ENCODE measurements around the gene IP6K3. TPM values are rescaled to one million over a fixed set of nuclear protein-coding genes. Genes with fewer than 3 reads are reported as not detected.

The IP6K3 gene
- polyA plus RNA-seq, 3 donors: not detected

DNA sequence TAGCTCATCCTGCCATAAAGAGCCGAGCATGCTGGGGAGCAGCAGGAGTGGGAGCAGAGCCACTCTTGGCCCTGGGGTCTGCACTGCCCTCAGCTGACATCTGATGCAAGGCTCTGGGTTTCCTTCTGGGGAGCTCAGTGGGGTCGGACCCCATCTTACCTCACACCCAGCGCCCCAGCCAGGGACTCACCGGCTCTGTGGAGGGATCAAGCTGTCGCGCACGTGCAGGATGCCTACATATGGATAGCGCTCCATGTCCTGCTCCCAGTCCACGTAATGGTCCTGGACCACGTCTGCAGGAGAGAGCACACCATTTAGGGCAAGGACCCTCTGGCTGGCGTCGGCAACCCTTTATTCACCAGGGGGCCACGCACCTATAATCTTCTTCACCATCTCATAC is 30.1 kb upstream of the IP6K3 start:
- no peaks in the 10 kb centered on the region for H3K9me3 Mint-ChIP-seq
- peaks cover 0 to 2% (median 0%) of the 10 kb centered on the region in 3 donors for H3K27me3 Mint-ChIP-seq (ENCODE audit: low read depth in 3 of 3)
- H3K9me3 ChIP-seq (replicated peaks in 1 of 2; ENCODE audit: control insufficient read depth in 1 of 2, insufficient read depth in 1 of 2, low read length in 2 of 2): no peaks in the 10 kb centered on the region
- no peak overlapping the region for H2AFZ ChIP-seq (ENCODE audit: insufficient read depth, low read depth, low read length, poor library complexity, severe bottlenecking)
- no peaks in the 10 kb centered on the region for H3K79me2 ChIP-seq (ENCODE audit: insufficient read depth, low read length)
- over 99% methylated on average over 13 of the region's 13 CpGs for WGBS (ENCODE audit: insufficient coverage)
- no peak overlapping the region for H3K4me2 ChIP-seq (replicated peaks; ENCODE audit: extremely low read depth, low read length, poor library complexity, severe bottlenecking)
- no peak overlapping the region for H3K9ac ChIP-seq (ENCODE audit: insufficient read depth, low read length, poor library complexity, severe bottlenecking)
- no peak for DNase-seq
- intact Hi-C loops (cut with micrococcal nuclease): loop anchor here (5.0 to 10.0 kb wide), 2 partner anchors 41 to 378 kb away; no protein-coding TSS in a partner anchor
- peaks cover 0 to 1% of the 10 kb centered on the region in 2 donors for H3K4me1 ChIP-seq (ENCODE audit: control insufficient read depth in 1 of 2, insufficient read depth in 2 of 2, low read length in 2 of 2)
- no peak overlapping the region for H3K4me3 ChIP-seq (replicated peaks in 1 of 3; ENCODE audit: low read depth in 2 of 3, low read length in 3 of 3)
- no peak overlapping the region for H3K27ac ChIP-seq (ENCODE audit: low read depth in 1 of 2, low read length in 2 of 2)
- peaks cover 91 to 99% of the 10 kb centered on the region in 2 donors for H3K36me3 ChIP-seq (replicated peaks in 1 of 2; ENCODE audit: control insufficient read depth in 1 of 2, insufficient read depth in 2 of 2, low read length in 2 of 2)
- H4K20me1 ChIP-seq (ENCODE audit: insufficient read depth, low read length): peaks cover 66% of the 10 kb centered on the region
- peaks cover 5% of the 10 kb centered on the region for H3K4me1 Mint-ChIP-seq
- no peak overlapping the region for H3K4me3 Mint-ChIP-seq
- H3K27me3 ChIP-seq (ENCODE audit: control insufficient read depth in 2 of 2, insufficient read depth in 2 of 2, low read length in 2 of 2): no peaks in the 10 kb centered on the region
- peak overlapping the region in 1 of 7 donors; percentile 46 for H3K27ac Mint-ChIP-seq
- TF ChIP-seq, protein P1, sequence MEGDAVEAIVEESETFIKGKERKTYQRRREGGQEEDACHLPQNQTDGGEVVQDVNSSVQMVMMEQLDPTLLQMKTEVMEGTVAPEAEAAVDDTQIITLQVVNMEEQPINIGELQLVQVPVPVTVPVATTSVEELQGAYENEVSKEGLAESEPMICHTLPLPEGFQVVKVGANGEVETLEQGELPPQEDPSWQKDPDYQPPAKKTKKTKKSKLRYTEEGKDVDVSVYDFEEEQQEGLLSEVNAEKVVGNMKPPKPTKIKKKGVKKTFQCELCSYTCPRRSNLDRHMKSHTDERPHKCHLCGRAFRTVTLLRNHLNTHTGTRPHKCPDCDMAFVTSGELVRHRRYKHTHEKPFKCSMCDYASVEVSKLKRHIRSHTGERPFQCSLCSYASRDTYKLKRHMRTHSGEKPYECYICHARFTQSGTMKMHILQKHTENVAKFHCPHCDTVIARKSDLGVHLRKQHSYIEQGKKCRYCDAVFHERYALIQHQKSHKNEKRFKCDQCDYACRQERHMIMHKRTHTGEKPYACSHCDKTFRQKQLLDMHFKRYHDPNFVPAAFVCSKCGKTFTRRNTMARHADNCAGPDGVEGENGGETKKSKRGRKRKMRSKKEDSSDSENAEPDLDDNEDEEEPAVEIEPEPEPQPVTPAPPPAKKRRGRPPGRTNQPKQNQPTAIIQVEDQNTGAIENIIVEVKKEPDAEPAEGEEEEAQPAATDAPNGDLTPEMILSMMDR (IDR thresholded peaks at IDR 0.05): no peak
- H3K36me3 Mint-ChIP-seq: peaks cover 94 to 98% of the 10 kb centered on the region in 2 donors

DNA sequence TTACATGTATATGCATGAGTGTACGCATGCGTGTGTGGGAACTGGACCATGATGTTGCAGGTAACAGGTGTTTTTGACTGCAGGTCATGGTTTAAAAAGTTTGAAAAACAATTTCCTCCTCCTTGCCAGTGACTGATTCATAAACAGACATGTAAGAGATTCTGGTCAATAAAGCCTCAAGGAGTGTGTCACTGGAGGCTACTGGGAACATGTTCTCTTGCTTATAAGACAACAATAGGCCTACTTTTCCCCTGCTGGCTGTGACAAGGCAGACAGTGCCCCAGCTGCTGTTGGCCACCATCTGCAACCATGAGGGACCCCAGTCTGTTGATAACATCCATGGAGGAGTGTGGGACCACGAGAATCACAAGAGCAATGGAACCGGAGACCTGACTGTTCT is 29.5 kb upstream of the IP6K3 start:
- H3K36me3 Mint-ChIP-seq: peaks cover 90 to 94% of the 10 kb centered on the region in 2 donors
- Histone ChIP-seq H3K9ac (ENCODE audit: insufficient read depth, low read length, poor library complexity, severe bottlenecking) (no peak overlapping the region), H3K4me2 (replicated peaks; ENCODE audit: extremely low read depth, low read length, poor library complexity, severe bottlenecking) (no peak overlapping the region), H3K9me3 (replicated peaks in 1 of 2; ENCODE audit: control insufficient read depth in 1 of 2, insufficient read depth in 1 of 2, low read length in 2 of 2) (no peaks in the 10 kb centered on the region), H4K20me1 (ENCODE audit: insufficient read depth, low read length) (peaks cover 66% of the 10 kb centered on the region), H3K4me3 (replicated peaks in 1 of 3; ENCODE audit: low read depth in 2 of 3, low read length in 3 of 3) (no peak overlapping the region), H3K27me3 (ENCODE audit: control insufficient read depth in 2 of 2, insufficient read depth in 2 of 2, low read length in 2 of 2) (no peaks in the 10 kb centered on the region), H3K36me3 (replicated peaks in 1 of 2; ENCODE audit: control insufficient read depth in 1 of 2, insufficient read depth in 2 of 2, low read length in 2 of 2) (peaks cover 86 to 93% of the 10 kb centered on the region in 2 donors), H3K27ac (ENCODE audit: low read depth in 1 of 2, low read length in 2 of 2) (no peak overlapping the region), H2AFZ (ENCODE audit: insufficient read depth, low read depth, low read length, poor library complexity, severe bottlenecking) (no peak overlapping the region), H3K4me1 (ENCODE audit: control insufficient read depth in 1 of 2, insufficient read depth in 2 of 2, low read length in 2 of 2) (peaks cover 0 to 4% of the 10 kb centered on the region in 2 donors), H3K79me2 (ENCODE audit: insufficient read depth, low read length) (no peaks in the 10 kb centered on the region)
- H3K4me1 Mint-ChIP-seq: peaks cover 6% of the 10 kb centered on the region
- TF ChIP-seq, protein P1 (IDR thresholded peaks at IDR 0.05): no peak
- WGBS (ENCODE audit: insufficient coverage): 94% methylated on average over 2 of the region's 4 CpGs
- H3K27me3 Mint-ChIP-seq (ENCODE audit: low read depth in 3 of 3): peaks cover 0 to 2% (median 0%) of the 10 kb centered on the region in 3 donors
- H3K4me3 Mint-ChIP-seq: no peak overlapping the region
- no peaks in the 10 kb centered on the region for H3K9me3 Mint-ChIP-seq
- DNase-seq: no peak
- intact Hi-C loops (cut with micrococcal nuclease): loop anchor here (5.0 to 10.0 kb wide), 2 partner anchors 41 to 379 kb away; no protein-coding TSS in a partner anchor
- H3K27ac Mint-ChIP-seq: peak overlapping the region in 1 of 7 donors; percentile 0

Data from CD14-positive monocyte (primary cell).